Transverse colon (tissue), 4 donors: ENCODE results near the gene GPX5.

Source experiments
- EP300 ChIP-seq: sonication (generic); formaldehyde crosslinking; IDR thresholded peaks from one replicate; pipeline ENCODE4 v1.6.1; 2017; ENCODE audit warnings: antibody characterized with exemption, low read depth
- POLR2A ChIP-seq: fragments of 450-650 bp; IDR thresholded peaks from one replicate; pipeline ENCODE4 v1.6.1; 2016; ENCODE audit warnings: antibody characterized with exemption, mild to moderate bottlenecking, moderate library complexity
- POLR2AphosphoS5 ChIP-seq, 3 donors: sonication (generic); formaldehyde crosslinking; IDR thresholded peaks; one replicate each; pipeline ENCODE4 v1.6.1; 2016; ENCODE audit warnings: antibody characterized with exemption in 3 of 3
- TF ChIP-seq, protein P1 (sequence below), 5 experiments: fragments of 200-600 bp in 3 of 5; fragments of 450-650 bp in 2 of 5; sonication (generic) in 3 of 5; IDR thresholded peaks; 1 replicate in 2 of 5; 2 replicates in 3 of 5; pipeline ENCODE4 v1.5.1; 2016 to 2017; ENCODE audit warnings: antibody characterized with exemption in 5 of 5, inconsistent platforms in 3 of 5, mild to moderate bottlenecking in 2 of 5, moderate library complexity in 1 of 5

DNA sequence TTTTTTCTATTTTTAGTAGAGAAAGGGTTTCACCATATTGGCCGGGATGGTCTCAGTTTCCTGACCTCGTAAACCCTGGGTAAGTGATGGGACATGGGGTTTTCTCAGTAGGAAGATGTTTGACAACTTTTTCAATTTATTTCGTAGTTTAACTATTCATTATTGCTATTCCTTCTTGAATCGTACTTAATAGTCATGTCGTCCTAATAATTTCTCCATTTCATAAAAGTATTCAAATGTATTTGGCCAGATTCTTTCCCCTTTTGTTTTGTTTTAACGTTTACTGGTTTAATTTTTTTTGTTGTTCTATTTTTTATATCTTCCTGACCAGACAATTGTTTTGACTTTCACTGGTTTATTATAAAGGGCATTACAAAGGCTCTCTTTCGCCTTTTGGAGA, 16.3 kb downstream of the GPX5 start:
- TF ChIP-seq POLR2A (no peak), POLR2AphosphoS5 (IDR thresholded peaks at IDR 0.05) (no peak), EP300 (no peak)
- TF ChIP-seq, protein P1, sequence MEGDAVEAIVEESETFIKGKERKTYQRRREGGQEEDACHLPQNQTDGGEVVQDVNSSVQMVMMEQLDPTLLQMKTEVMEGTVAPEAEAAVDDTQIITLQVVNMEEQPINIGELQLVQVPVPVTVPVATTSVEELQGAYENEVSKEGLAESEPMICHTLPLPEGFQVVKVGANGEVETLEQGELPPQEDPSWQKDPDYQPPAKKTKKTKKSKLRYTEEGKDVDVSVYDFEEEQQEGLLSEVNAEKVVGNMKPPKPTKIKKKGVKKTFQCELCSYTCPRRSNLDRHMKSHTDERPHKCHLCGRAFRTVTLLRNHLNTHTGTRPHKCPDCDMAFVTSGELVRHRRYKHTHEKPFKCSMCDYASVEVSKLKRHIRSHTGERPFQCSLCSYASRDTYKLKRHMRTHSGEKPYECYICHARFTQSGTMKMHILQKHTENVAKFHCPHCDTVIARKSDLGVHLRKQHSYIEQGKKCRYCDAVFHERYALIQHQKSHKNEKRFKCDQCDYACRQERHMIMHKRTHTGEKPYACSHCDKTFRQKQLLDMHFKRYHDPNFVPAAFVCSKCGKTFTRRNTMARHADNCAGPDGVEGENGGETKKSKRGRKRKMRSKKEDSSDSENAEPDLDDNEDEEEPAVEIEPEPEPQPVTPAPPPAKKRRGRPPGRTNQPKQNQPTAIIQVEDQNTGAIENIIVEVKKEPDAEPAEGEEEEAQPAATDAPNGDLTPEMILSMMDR (IDR thresholded peaks at IDR 0.05) = no peak
